Cardiac muscle cell (in vitro differentiated cells and primary cell): ENCODE data around the gene MAP3K6. TPM values are rescaled to one million over a fixed set of nuclear protein-coding genes. Genes with fewer than 3 reads are reported as not detected.

ENCODE experiments used
- DNase-seq, 2 donors: peaks; one replicate each; pipeline versions ENCODE4 v3.0.0 to v3.0.0-alpha.2; 2010 to 2017; ENCODE audit warnings: low read depth in 1 of 2, low spot score in 1 of 2
- H3K27ac ChIP-seq: fragments of 200-600 bp; sonication (generic); 2 replicates; pipeline ENCODE4 v1.5.1; 2016
- H3K27me3 ChIP-seq: fragments of 200-600 bp; sonication (generic); 2 replicates; pipeline ENCODE4 v1.6.0; 2016; ENCODE audit warnings: control low read depth
- H3K36me3 ChIP-seq: fragments of 200-600 bp; sonication (generic); 2 replicates; pipeline ENCODE4 v1.5.1; 2016; ENCODE audit warnings: control low read depth
- H3K4me1 ChIP-seq: fragments of 200-600 bp; sonication (generic); 2 replicates; pipeline ENCODE4 v1.8.1; 2017; ENCODE audit warnings: low read depth, mild to moderate bottlenecking, mixed run types
- H3K4me3 ChIP-seq: fragments of 200-600 bp; sonication (generic); 2 replicates; pipeline ENCODE4 v1.5.1; 2016; ENCODE audit warnings: mild to moderate bottlenecking
- H3K9me3 ChIP-seq: fragments of 200-600 bp; sonication (generic); 2 replicates; pipeline ENCODE4 v1.5.1; 2017; ENCODE audit warnings: low read depth, mild to moderate bottlenecking, control low read depth
- CTCF ChIP-seq: IDR thresholded peaks from 2 replicates; pipeline ENCODE4 v1.5.1; 2012; ENCODE audit warnings: low read depth, mild to moderate bottlenecking, low read length
- polyA plus RNA-seq: library from polyadenylated mRNA; unstranded; fragments of >200 nt; fragmentation: Nextera tagmentation; extraction: Ambion mirVana; gene quantifications from 2 replicates; pipeline ENCODE4 v1.2.1, GENCODE V29; 2016
- total RNA-seq: library from RNA; depleted of rRNA; stranded (reverse); fragments of >200 nt; gene quantifications from 2 replicates; pipeline ENCODE4 v1.2.3, GENCODE V29; 2016

The MAP3K6 gene
- total and polyA plus RNA-seq, 2 experiments from 2014 or later: 13.6 to 17.8 TPM

DNA sequence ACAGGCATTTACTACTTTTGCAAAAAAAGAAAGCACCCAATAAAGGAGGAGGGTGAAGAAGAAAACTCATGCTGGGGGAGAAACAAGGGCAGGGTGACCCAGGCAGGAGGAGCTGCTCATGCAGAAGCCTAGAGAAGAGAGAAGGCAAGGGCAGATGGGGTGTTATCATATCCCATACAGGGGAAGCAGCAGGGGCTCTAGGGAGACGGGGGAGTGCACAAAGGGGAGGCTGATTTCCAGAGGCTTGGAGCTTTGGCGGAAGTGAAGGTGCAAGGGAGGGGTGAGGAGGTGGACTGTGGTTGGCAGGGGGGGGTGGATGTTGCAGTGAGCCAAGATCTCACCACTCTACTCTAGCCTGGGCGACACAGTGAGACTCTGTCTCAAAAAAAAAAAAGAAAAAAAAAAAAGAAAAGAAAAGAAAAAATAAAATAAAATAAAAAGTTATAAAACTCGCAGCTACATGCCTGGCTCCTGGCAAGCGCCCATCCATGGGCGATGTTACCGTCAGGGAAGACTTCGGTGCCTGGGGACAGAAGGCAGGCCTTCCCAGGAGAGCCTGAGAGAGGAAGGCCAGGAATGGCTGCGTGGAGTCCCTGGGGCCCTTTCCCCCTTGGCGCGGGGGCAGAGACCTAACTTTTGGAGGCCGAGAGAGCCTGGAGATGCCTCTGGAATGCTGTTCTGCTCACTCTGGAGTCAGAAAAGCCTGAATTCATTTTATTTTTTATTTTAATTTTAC is 11.2 kb upstream of the MAP3K6 start:
- H3K4me1 ChIP-seq: no peaks in the 10 kb centered on the region
- H3K27me3 ChIP-seq: peaks cover 6% of the 10 kb centered on the region
- DNase-seq: no peak
- no peaks in the 10 kb centered on the region for H3K36me3 ChIP-seq
- H3K27ac ChIP-seq: no peak overlapping the region
- no peak for TF ChIP-seq CTCF
- no peak overlapping the region for H3K4me3 ChIP-seq
- H3K9me3 ChIP-seq: no peaks in the 10 kb centered on the region

DNA sequence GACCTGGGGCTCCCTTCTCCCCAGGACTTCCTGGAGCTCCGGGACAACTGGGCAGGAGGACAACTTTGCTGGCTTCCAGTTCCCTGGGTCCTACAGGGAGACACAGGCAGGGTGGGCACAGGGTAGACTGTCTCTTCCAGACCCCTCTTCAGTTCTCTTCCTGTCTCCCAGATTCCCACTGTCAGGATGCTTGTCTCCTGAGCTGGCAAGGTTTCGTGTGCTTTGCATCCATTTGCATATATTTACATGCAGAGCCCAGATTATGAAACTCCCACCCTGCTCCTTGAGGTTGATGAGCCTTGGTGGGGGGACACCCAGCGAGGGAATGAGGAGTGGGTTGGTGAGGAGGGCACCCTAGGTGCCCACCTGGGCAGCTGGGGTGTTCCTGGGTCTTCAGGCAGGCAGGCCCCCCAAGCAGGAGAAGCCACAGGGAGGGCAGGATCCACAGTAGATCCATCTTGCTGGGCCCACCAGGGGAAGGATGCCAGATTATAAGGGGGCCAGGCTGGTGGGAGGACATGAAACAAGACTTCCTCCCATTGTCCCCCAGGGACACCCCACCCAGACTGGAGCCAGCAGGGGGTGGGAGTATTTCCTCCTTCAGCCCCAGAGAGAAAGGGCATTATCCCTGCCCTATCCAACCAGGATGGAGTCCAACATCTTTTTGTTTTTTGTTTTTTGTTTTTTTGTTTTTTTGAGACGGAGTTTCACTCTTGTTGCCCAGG is 7.8 kb upstream of the MAP3K6 start, which contains the start of gene FCN3:
Gene FCN3, minus strand, starts transcription at position 463 of the 725 bp plus-strand sequence. Its CDS starts 6 bp downstream, at position 457.
- Histone ChIP-seq H3K27ac (no peak within 1 kb of the TSS), H3K27me3 (no peaks in the 10 kb centered on the region), H3K9me3 (no peaks in the 10 kb centered on the region), H3K4me1 (no peaks in the 10 kb centered on the region), H3K36me3 (no peaks in the 10 kb centered on the region), H3K4me3 (no peak within 1 kb of the TSS)
- no peak for TF ChIP-seq CTCF
- DNase-seq: no peak

DNA sequence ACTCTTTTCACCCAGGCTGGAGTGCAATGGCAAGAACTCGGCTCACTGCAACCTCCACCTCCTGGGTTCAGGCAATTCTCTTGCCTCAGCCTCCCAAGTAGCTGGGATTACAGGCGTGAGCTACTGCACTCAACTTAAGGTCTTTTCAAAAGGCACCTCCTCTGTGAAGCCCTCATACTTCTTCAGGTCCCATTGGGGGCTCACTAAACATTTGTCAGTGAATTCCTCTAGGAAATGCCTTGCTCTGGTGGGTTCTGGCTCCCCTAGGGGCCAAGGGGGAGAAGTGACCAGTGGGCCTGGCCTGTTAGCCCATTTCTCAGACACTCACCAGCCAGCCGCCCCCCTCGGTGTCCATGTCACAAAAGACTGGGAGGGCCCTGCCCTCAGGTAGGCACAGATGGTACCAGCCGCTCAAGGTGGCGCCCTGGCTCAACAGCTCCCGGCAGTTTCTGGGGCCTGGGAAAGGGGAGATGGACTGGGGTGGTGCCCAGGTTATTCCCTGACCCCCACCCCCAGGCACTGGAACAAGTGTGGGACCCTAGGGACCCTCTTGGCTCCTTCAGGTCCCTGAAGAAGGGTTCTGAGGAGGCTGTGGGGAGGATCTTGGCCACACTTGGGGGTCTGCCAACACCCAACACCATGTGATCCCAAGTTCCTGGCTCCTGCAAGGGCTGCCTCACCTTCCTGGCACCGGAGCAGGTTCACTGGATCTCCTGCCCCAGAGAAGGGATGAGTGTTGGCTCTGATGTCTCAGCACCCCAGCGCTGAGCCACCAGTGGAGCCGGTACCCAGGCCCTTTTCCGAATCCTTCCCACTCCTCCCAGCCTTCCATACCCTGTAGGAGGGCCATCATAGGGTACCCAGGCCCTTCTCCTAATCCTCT is 6.3 kb upstream of the MAP3K6 start:
- peak in 1 of 2 donors; percentile 18 for DNase-seq
- Histone ChIP-seq H3K4me3 (no peak overlapping the region), H3K27me3 (no peaks in the 10 kb centered on the region), H3K4me1 (no peaks in the 10 kb centered on the region), H3K36me3 (no peaks in the 10 kb centered on the region), H3K9me3 (no peaks in the 10 kb centered on the region), H3K27ac (no peak overlapping the region)
- TF ChIP-seq CTCF: peak; percentile 43

DNA sequence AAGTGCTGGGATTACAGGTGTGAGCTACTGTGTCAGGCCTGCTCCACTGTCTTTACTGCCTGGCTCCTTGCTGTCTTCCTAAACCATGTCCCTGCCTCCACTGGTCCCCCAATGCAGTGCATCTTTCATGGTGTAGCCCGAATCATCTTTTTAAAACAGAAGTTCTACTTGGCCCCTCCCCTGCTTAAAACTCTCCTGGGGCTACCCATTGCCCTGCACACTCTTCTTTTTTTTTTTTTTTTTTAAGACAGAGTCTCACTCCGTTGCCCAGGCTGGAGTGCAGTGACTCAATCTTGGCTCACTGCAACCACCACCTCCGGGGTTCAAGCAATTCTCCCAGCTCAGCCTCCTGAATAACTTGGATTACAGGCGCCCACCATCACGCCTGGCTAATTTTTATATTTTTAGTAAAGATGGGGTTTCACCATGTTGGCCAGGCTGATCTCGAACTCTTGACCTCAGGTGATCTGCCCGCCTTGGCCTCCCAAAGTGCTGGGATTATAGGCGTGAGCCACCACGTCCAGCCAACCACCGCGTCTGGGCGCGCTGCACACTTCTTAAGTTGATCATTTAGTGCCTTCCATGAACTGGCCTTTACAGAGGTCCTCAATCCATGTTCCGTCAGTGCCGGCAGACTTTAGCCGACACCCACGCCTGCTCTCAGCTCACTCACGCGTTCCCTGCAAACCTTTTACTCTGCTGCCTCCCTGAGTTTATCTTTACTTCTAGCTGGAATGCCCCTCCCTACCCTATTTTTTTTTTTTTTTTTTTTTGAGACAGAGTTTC is 5.5 kb upstream of the MAP3K6 start:
- Histone ChIP-seq H3K4me1 (peaks cover under 1% of the 10 kb centered on the region), H3K9me3 (no peaks in the 10 kb centered on the region), H3K4me3 (no peak overlapping the region), H3K27me3 (no peaks in the 10 kb centered on the region), H3K36me3 (no peaks in the 10 kb centered on the region), H3K27ac (no peak overlapping the region)
- DNase-seq: no peak
- no peak for TF ChIP-seq CTCF
